SK-N-SH treated with all-trans-retinoic acid at 6 μM for 48 hours (cell line): ENCODE data around the gene RPL41.

Experiments
- ATAC-seq: fragments of 200-7000 bp; cut with Tn5 transposase; 3 replicates; pipeline ENCODE4 v1.9.1; 2020; ENCODE audit warnings: mild to moderate bottlenecking, moderate library complexity
- ARNTL ChIP-seq: fragments of 450-650 bp; formaldehyde crosslinking; IDR thresholded peaks from 2 replicates; pipeline ENCODE4 v1.5.0; 2020; ENCODE audit warnings: low read depth, mild to moderate bottlenecking, moderate library complexity, borderline replicate concordance
- BACH2 ChIP-seq: fragments of 250-450 bp; sonication (Bioruptor Pico); IDR thresholded peaks from 2 replicates; pipeline ENCODE4 v1.9.0; 2021; ENCODE audit warnings: mild to moderate bottlenecking, borderline replicate concordance
- CREB5 ChIP-seq: fragments of 250-450 bp; sonication (Bioruptor Pico); IDR thresholded peaks from 2 replicates; pipeline ENCODE4 v1.5.1; 2020; ENCODE audit warnings: low read depth, mild to moderate bottlenecking, moderate library complexity
- CSDC2 ChIP-seq: fragments of 250-450 bp; sonication (Bioruptor Pico); IDR thresholded peaks from 2 replicates; pipeline ENCODE4 v1.5.0; 2020; ENCODE audit warnings: mild to moderate bottlenecking, moderate library complexity
- CSRNP3 ChIP-seq: fragments of 250-450 bp; sonication (Bioruptor Pico); IDR thresholded peaks from 2 replicates; pipeline ENCODE4 v1.5.1; 2021; ENCODE audit warnings: mild to moderate bottlenecking, moderate library complexity
- ESRRG ChIP-seq: fragments of 250-450 bp; sonication (Bioruptor Pico); IDR thresholded peaks from 2 replicates; pipeline ENCODE4 v1.6.1; 2021; ENCODE audit warnings: mild to moderate bottlenecking
- GLIS3 ChIP-seq: fragments of 250-450 bp; sonication (Bioruptor Pico); IDR thresholded peaks from 2 replicates; pipeline ENCODE4 v1.5.0; 2020; ENCODE audit warnings: mild to moderate bottlenecking, moderate library complexity
- ISL1 ChIP-seq: fragments of 250-450 bp; sonication (Bioruptor Pico); IDR thresholded peaks from 2 replicates; pipeline ENCODE4 v2.1.2; 2022; ENCODE audit warnings: mild to moderate bottlenecking, moderate library complexity
- OSR1 ChIP-seq: fragments of 250-450 bp; sonication (Bioruptor Pico); IDR thresholded peaks from 2 replicates; pipeline ENCODE4 v1.8.0; 2022; ENCODE audit warnings: moderate library complexity, mild to moderate bottlenecking, inconsistent platforms
- PATZ1 ChIP-seq: fragments of 250-450 bp; sonication (Bioruptor Pico); IDR thresholded peaks from 2 replicates; pipeline ENCODE4 v1.8.0; 2020; ENCODE audit warnings: mild to moderate bottlenecking, moderate library complexity, borderline replicate concordance
- POU6F1 ChIP-seq: fragments of 250-450 bp; sonication (Bioruptor Pico); IDR thresholded peaks from 2 replicates; pipeline ENCODE4 v1.8.0; 2021; ENCODE audit warnings: low read depth, mild to moderate bottlenecking, moderate library complexity, borderline replicate concordance
- PPARA ChIP-seq: fragments of 250-450 bp; sonication (Bioruptor Pico); IDR thresholded peaks from 2 replicates; pipeline ENCODE4 v1.5.0; 2020; ENCODE audit warnings: mild to moderate bottlenecking, borderline replicate concordance
- RARB ChIP-seq: fragments of 250-450 bp; sonication (Bioruptor Pico); IDR thresholded peaks from 2 replicates; pipeline ENCODE4 v1.8.0; 2021; ENCODE audit warnings: mild to moderate bottlenecking, moderate library complexity
- SNAI2 ChIP-seq: fragments of 250-450 bp; sonication (Bioruptor Pico); IDR thresholded peaks from 2 replicates; pipeline ENCODE4 v1.5.0; 2020; ENCODE audit warnings: mild to moderate bottlenecking, moderate library complexity
- TCF4 ChIP-seq: fragments of 250-450 bp; sonication (Bioruptor Pico); IDR thresholded peaks from 2 replicates; pipeline ENCODE4 v1.8.0; 2021; ENCODE audit warnings: mild to moderate bottlenecking, moderate library complexity, borderline replicate concordance
- TOX ChIP-seq: fragments of 250-450 bp; sonication (Bioruptor Pico); IDR thresholded peaks from 2 replicates; pipeline ENCODE4 v1.8.0; 2021; ENCODE audit warnings: mild to moderate bottlenecking, moderate library complexity, borderline replicate concordance
- TSHZ2 ChIP-seq: fragments of 250-450 bp; sonication (Bioruptor Pico); IDR thresholded peaks from 2 replicates; pipeline ENCODE4 v1.5.0; 2020; ENCODE audit warnings: mild to moderate bottlenecking, moderate library complexity
- ZFP3 ChIP-seq: fragments of 250-450 bp; sonication (Bioruptor Pico); IDR thresholded peaks from 2 replicates; pipeline ENCODE4 v1.5.0; 2020; ENCODE audit warnings: mild to moderate bottlenecking, moderate library complexity
- ZFP30 ChIP-seq: fragments of 450-650 bp; formaldehyde crosslinking; IDR thresholded peaks from 2 replicates; pipeline ENCODE4 v1.5.0; 2022; ENCODE audit warnings: mild to moderate bottlenecking, moderate library complexity
- ZNF565 ChIP-seq: fragments of 450-650 bp; formaldehyde crosslinking; conservative IDR thresholded peaks from 2 replicates; pipeline ENCODE4 v1.5.0; 2020; ENCODE audit warnings: low read depth, mild to moderate bottlenecking, moderate library complexity
- ZNF70 ChIP-seq: fragments of 450-650 bp; formaldehyde crosslinking; IDR thresholded peaks from 2 replicates; pipeline ENCODE4 v1.5.0; 2020; ENCODE audit warnings: mild to moderate bottlenecking, moderate library complexity
- ZNF8 ChIP-seq: fragments of 450-650 bp; formaldehyde crosslinking; IDR thresholded peaks from 2 replicates; pipeline ENCODE4 v1.5.0; 2020; ENCODE audit warnings: mild to moderate bottlenecking, moderate library complexity

RPL41 gene

GRCh38 chr12:56146492-56147460, 30.3 kb downstream of the RPL41 start:
- no peak for ATAC-seq
- no peak for TF ChIP-seq ZNF70 (CRISPR knock-in tag)
- TF ChIP-seq ZFP3 (CRISPR knock-in tag), result no peak
- TF ChIP-seq PPARA (CRISPR knock-in tag), result no peak
- TF ChIP-seq CREB5 (CRISPR knock-in tag), result no peak
- TF ChIP-seq GLIS3 (CRISPR knock-in tag), result no peak
- no peak for TF ChIP-seq PATZ1 (CRISPR knock-in tag)
- no peak for TF ChIP-seq TCF4 (CRISPR knock-in tag)
- no peak for TF ChIP-seq CSDC2
- TF ChIP-seq POU6F1 (CRISPR knock-in tag), result no peak
- TF ChIP-seq ISL1, result no peak
- no peak for TF ChIP-seq BACH2 (CRISPR knock-in tag)
- TF ChIP-seq SNAI2 (CRISPR knock-in tag), result no peak
- no peak for TF ChIP-seq OSR1
- TF ChIP-seq RARB, result no peak
- TF ChIP-seq ZFP30 (CRISPR knock-in tag), result no peak
- TF ChIP-seq CSRNP3 (CRISPR knock-in tag), result no peak
- TF ChIP-seq ZNF8 (CRISPR knock-in tag), result no peak

- no peak for TF ChIP-seq RARB
- no peak for ATAC-seq
Observed at GRCh38 chr12:56150563-56150962, 34.1 kb downstream of the RPL41 start.

- TF ChIP-seq ESRRG, result no peak
- no peak for TF ChIP-seq PATZ1 (CRISPR knock-in tag)
- no peak for TF ChIP-seq PPARA (CRISPR knock-in tag)
- no peak for TF ChIP-seq TCF4 (CRISPR knock-in tag)
- no peak for TF ChIP-seq ZFP30 (CRISPR knock-in tag)
- TF ChIP-seq ZNF70 (CRISPR knock-in tag), result no peak
- no peak for TF ChIP-seq OSR1
- TF ChIP-seq ZNF8 (CRISPR knock-in tag), result no peak
- TF ChIP-seq, all 23 proteins: peak for 0
- peak; percentile 73 for ATAC-seq
Observed at GRCh38 chr12:56151672-56152131, 35.3 kb downstream of the RPL41 start.

GRCh38 chr12:56152132-56152755, 35.8 kb downstream of the RPL41 start, which contains the start of gene MYL6B:
Gene MYL6B, plus strand, starts transcription at chr12:56152587. Its CDS starts 1,332 bp downstream, at chr12:56153919.
- peak; percentile 92 for ATAC-seq
- TF ChIP-seq TSHZ2 (no peak), ZNF565 (CRISPR knock-in tag) (no peak), CSDC2 (no peak), BACH2 (CRISPR knock-in tag) (no peak), TOX (CRISPR knock-in tag) (no peak), CREB5 (CRISPR knock-in tag) (no peak), ARNTL (CRISPR knock-in tag) (no peak)
